ENCODE results near the gene C20orf144. TPM values are rescaled to one million over a fixed set of nuclear protein-coding genes. Genes with fewer than 3 reads are reported as not detected.
A peak's percentile ranks its signal among the peaks of the same experiment; 100 is the strongest.

Gene C20orf144
- 0.13 and 0.37 TPM in 2 replicates for total RNA-seq
- long read RNA-seq: 0 reads

- Mint-ChIP-seq H3K4me1 (ENCODE audit: unreplicated experiment) (peaks cover 20% of the 10 kb centered on the region), H3K27ac (ENCODE audit: unreplicated experiment) (peak within 1 kb of the TSS; percentile 76), H3K36me3 (ENCODE audit: unreplicated experiment) (peaks cover 2% of the 10 kb centered on the region), H3K27me3 (ENCODE audit: unreplicated experiment) (no peaks in the 10 kb centered on the region), H3K4me3 (ENCODE audit: unreplicated experiment) (peak within 1 kb of the TSS; percentile 84), H3K9me3 (ENCODE audit: unreplicated experiment) (no peaks in the 10 kb centered on the region)
- DNase-seq (ENCODE audit: extremely low spot score, unreplicated experiment): no peak
- no peak for TF ChIP-seq CTCF (IDR thresholded peaks at IDR 0.05)
These were observed at the start of gene C20orf144 for GRCh38 chr20:33662172-33662571. Gene C20orf144, plus strand, starts transcription at chr20:33662327. Its CDS starts 19 bp downstream, at chr20:33662346.

GRCh38 chr20:33621717-33622400, 40.3 kb upstream of the C20orf144 start:
- DNase-seq (ENCODE audit: extremely low spot score, unreplicated experiment): no peak
- Mint-ChIP-seq H3K27ac (ENCODE audit: unreplicated experiment) (no peak overlapping the region), H3K4me1 (ENCODE audit: unreplicated experiment) (no peaks in the 10 kb centered on the region), H3K4me3 (ENCODE audit: unreplicated experiment) (no peak overlapping the region), H3K27me3 (ENCODE audit: unreplicated experiment) (no peaks in the 10 kb centered on the region), H3K9me3 (ENCODE audit: unreplicated experiment) (no peaks in the 10 kb centered on the region), H3K36me3 (ENCODE audit: unreplicated experiment) (peaks cover 34% of the 10 kb centered on the region)
- TF ChIP-seq CTCF (IDR thresholded peaks at IDR 0.05): no peak

GRCh38 chr20:33622705-33623365, 39.3 kb upstream of the C20orf144 start:
- H3K36me3 Mint-ChIP-seq (ENCODE audit: unreplicated experiment): peaks cover 35% of the 10 kb centered on the region
- no peak overlapping the region for H3K27ac Mint-ChIP-seq (ENCODE audit: unreplicated experiment)
- TF ChIP-seq CTCF (IDR thresholded peaks at IDR 0.05): no peak

GRCh38 chr20:33624399-33624798, 37.7 kb upstream of the C20orf144 start:
- Mint-ChIP-seq H3K4me1 (ENCODE audit: unreplicated experiment) (no peaks in the 10 kb centered on the region), H3K27me3 (ENCODE audit: unreplicated experiment) (no peaks in the 10 kb centered on the region), H3K9me3 (ENCODE audit: unreplicated experiment) (no peaks in the 10 kb centered on the region), H3K27ac (ENCODE audit: unreplicated experiment) (no peak overlapping the region), H3K4me3 (ENCODE audit: unreplicated experiment) (no peak overlapping the region), H3K36me3 (ENCODE audit: unreplicated experiment) (peaks cover 50% of the 10 kb centered on the region)
- TF ChIP-seq CTCF (IDR thresholded peaks at IDR 0.05): no peak
- DNase-seq (ENCODE audit: extremely low spot score, unreplicated experiment): no peak

More at GRCh38 chr20:33622705-33623365, 39.3 kb upstream of the C20orf144 start:
- H3K9me3 Mint-ChIP-seq (ENCODE audit: unreplicated experiment): no peaks in the 10 kb centered on the region
- no peak for DNase-seq (ENCODE audit: extremely low spot score, unreplicated experiment)
- no peaks in the 10 kb centered on the region for H3K4me1 Mint-ChIP-seq (ENCODE audit: unreplicated experiment)
- no peak overlapping the region for H3K4me3 Mint-ChIP-seq (ENCODE audit: unreplicated experiment)
- H3K27me3 Mint-ChIP-seq (ENCODE audit: unreplicated experiment): no peaks in the 10 kb centered on the region

GRCh38 chr20:33626190-33626589, 35.9 kb upstream of the C20orf144 start:
- Mint-ChIP-seq H3K36me3 (ENCODE audit: unreplicated experiment) (peaks cover 60% of the 10 kb centered on the region), H3K27ac (ENCODE audit: unreplicated experiment) (no peak overlapping the region), H3K4me3 (ENCODE audit: unreplicated experiment) (no peak overlapping the region), H3K27me3 (ENCODE audit: unreplicated experiment) (no peaks in the 10 kb centered on the region), H3K9me3 (ENCODE audit: unreplicated experiment) (no peaks in the 10 kb centered on the region), H3K4me1 (ENCODE audit: unreplicated experiment) (no peaks in the 10 kb centered on the region)
- TF ChIP-seq CTCF (IDR thresholded peaks at IDR 0.05): no peak
- DNase-seq (ENCODE audit: extremely low spot score, unreplicated experiment): no peak
